ENCODE data around the gene GLYATL2.

GLYATL2 gene

DNA sequence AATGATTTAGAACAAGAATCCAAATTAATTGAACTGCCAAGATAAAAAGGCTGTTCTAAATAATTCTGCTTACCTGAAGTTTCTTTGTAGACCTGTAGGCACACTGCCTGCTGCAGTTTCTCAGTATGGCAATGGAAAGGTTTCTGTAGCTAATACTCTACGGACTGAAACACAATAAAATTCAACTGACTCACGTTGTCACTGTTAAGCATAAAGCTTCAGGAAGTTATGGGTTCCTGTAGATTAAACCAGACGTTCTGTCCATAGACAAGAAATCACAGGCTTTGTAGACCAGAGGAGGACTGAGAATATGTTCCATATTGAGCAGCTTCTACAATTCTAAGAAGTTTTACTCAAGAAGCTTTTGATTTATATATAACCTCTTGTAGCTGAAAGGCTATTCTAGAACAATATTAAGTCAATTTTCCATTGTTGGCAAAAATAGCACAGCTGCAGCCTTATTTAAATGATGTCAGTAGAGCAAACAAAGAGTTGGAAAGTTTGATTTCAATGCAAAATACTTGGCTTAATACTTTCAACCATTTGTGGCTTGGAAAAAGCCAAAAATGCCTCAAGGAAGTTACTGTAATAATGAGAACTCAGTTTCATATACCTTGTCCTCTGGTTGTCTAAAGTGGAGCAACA is at the start of gene GLYATL2:
TSS of gene GLYATL2 (minus strand) at position 344 of the 645 bp plus-strand sequence. CDS start 5,092 bp downstream, outside the sequence.
- no peak for DNase-seq

DNA sequence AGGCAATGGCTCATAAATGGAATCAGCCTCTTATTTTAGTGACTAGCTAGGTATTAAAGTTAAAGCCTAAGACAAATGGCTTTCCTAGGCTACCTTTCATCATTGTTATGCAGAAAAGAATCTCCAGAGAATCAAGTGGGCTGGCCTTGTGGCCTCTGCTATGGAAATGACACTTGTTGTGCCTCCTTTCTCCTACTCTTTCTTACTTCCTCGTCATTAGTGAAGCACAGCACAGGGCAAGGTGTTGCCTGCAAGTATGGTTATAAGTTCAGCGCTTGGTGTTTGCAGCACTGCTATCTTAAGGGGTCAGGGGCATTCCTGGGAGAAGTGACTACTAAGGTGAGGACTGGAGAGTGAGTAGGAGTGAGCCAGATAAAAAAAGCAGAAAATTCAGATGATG is 49.4 kb upstream of the GLYATL2 start:
- no peak for DNase-seq

GRCh38 chr11:58888579-58888978 is 44.1 kb upstream of the GLYATL2 start:
- no peak for DNase-seq

GRCh38 chr11:58887452-58887851 is 42.9 kb upstream of the GLYATL2 start:
- DNase-seq = no peak

DNA sequence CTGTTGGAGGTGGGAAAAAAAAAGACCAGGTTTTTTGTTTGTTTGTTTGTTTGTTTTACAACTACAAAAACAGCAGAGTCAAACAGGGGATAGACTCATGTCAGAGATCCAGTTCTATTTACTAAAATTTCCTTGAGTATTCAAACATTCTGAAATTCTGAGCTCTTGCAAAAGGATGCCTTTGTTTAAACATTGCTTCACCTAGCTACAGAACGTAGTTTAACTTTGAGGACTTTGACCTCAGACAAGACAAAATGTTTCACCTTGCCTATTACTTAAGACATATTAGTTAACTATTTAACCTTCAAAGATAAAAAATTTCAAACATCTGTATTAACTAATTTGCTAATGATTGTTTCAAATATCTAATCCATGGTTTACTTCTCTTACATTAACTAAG is 36.1 kb upstream of the GLYATL2 start:
- no peak for DNase-seq

GRCh38 chr11:58880166-58880565 is 35.7 kb upstream of the GLYATL2 start:
- DNase-seq = no peak

DNA sequence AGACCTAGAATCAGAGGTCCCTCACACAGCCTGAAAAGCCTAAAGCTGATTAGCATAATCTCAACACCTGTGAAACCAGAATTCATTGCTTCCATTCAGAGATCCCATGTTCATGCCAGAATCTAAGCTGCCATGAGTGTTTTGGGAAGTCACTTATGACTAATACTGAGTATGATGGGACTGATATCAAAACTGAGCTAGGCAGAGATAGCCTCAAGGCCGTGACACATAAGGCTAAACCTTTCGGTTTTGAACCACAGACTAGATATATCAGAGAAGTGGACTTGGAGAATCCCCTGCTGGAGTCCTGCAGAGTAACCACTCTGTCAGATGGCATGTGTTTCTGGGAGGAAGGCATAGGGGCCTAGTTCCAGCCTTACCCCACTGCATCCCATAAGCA is 23.1 kb upstream of the GLYATL2 start:
- DNase-seq = no peak

DNA sequence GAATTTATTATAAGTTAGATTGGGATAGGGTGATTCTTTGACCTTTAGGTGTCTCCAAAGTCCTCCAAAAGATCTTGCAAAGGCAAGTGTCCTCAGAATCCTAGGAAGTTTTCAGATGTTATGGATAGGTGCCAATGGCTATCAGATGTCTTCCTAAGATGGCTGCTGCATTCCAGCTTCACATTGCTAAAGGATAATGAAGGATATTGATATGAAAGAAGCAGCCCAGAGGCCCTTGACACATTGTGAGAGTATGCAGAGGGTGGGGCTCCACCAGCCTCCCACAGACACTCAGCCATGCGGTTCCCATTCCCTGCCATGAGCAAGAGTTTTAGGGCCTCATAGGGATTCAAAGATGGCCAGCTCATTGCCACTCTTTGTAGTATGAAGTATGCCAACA is 22.3 kb upstream of the GLYATL2 start:
- DNase-seq = no peak

DNA sequence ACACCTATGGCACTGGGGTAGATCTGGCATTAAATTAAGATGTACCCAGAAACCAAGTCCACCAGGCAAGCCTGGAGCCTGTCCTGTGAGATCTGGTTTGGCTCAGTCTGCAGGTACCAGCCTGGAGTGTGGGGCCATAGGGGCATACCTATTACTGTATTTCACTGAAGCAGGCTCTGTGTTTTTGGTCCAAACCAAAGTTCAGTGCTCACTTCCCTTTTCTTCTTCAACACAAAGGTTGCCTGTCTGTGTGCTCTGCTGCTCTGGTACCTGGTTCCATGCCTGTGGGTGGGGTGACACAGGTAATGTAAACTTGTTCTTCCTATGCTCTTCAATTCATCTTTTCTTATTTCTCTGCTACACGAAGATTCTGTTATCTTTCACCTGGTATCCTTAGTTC is 19.8 kb upstream of the GLYATL2 start:
- no peak for DNase-seq

DNA sequence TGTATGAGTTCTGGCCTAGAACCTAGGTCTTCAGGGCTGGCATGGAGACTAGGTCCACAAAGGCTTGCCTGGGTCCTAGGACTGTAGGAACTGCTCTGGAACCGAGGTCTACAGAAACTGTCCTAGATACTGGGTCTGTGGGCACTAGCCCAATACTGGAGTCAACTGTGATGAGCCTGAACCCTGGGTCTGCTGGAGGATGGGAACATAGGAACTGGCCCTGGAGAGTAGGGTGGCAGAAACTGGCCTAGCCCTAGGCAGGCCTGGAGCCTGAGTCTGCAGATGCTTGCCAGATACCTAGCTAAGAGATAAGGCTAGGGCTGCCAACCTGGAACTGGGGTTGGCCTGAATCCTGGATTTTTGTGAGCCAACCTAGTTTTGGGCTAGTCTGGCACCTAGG is 19.2 kb upstream of the GLYATL2 start:
- DNase-seq = no peak

DNA sequence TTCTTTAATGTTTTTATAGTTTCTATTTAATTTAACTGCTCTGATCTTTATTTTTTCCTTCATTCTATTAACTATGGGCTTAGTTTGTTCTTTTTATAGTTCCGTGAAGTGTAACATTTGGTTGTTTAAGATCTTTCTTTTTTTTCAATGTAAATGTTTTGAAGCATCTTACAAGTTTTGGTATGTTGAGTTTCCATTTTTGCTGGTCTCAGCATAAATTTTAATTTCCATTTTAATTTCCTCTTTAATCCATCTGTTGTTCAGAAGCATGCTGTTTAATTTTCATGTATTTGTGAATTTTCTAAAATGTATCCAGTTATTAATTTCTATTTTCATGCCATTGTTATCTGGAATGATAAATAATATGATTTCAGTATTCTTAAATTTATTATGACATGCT is 17.0 kb upstream of the GLYATL2 start:
- no peak for DNase-seq

DNA sequence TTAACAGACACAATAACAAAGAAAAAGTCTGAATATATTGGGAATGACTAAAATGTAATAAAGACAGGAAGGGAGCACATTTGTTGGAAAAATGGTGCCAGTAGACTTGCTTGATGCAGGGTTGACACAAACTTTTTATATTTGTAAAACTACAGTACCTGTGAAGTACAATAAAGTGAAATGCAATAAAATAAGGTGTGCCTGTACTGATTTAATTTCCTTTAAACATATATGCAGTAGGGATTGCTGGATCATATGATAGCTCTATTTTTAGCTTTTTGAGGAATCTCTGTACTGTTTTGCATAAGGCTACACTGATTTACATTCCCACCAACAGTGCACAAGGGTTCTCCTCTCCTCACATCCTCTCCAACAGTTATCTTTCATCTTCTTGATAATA is 12.3 kb upstream of the GLYATL2 start:
- DNase-seq = no peak

DNA sequence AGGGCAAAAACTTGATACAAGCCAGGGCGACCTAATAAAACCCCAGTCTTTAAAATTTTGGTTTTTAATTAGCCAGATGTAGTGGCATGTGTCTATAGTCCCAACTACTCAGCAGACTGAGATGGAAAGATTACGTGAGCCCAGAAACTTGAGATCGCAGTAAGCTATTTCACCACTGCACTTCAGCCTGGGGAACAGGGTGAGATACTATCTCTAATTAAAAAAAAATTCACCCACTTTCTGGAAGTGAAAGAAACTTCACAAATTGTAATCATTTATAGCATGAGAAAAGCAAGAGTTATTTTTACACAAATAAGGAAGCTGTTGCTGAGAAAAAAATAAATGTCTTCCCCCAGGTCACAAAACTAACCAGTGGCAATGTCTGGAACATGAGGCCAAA is 882 bp upstream of the GLYATL2 start:
- no peak for DNase-seq

DNA sequence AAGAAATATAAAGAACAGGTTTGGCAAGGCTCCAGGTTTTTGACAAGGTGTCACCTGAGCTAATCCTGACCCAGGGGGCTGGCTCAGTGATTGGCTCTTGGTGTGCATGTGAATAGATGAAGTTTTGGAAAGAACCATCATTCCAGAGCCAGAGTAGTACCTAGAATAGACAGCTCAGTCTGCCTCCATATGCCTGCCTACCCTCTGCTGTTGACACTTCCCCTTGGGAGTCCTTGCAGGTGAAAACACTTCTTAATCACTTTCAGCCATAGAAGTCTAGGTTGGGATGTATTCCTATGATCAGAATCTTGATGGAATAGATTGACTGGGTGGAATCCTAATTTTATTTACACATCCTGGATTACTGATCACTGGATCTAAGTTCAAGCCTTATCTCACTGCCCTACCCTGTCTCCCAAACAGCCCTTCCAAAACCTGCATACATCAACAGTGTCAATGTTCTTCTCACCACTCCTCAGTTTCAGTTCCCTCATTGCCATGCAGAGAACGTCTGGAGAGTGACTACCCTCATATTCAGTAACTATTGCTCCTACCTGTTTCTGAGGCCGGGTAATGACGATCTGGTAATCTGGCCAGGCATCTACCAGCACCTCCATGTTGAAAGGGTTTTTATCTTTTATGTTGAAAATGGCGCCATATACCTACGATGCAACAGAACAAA is 6.7 kb downstream of the GLYATL2 start:
- no peak for DNase-seq

DNA sequence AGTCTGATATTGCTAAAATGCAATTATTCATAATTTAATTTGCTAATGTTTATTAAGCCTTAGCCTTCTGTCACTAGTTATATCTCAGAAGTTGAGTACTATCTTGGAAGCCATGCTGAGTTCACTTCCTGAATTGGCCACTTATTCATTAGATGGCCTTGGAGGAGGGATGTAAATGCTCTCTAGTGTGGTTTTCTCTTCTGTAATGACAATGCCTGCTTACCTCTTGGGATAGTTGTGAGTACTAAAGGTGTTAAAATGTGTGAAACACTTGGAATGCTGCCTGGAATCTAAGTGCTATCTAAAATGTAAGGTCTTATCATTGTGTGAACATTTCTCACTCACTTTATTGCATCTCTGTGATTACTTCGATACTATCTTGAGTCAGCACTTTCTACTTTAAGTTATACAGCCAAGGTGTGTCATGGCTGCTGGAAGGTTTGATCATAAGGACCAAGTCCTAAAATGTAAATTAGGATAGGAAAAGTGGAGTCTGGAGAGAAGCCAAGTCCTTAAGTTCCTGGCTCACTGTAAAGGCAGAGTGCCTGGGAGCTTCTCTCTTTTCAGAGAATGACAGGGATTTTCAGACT is 12.4 kb downstream of the GLYATL2 start:
- no peak for DNase-seq

GRCh38 chr11:58830673-58831301 is 13.7 kb downstream of the GLYATL2 start:
- DNase-seq = no peak

DNA sequence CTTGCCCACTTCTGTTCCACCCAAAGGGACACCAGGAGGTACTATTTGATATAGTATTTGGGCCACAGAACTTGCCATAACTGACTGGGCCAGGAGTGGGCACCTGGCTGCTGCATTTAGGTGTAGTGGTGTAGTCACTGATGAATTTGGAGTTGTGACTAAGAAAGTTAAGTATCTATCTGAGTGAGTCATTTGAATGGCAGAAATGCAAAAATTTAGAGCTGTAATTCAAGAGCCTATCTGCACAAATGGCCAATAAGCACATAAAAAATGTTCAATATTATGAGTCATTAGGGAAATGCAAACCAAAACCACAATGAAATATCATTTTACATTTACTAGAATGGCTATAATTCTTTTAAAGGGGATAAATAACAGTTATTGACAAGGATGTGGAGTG is 14.7 kb downstream of the GLYATL2 start:
- DNase-seq = no peak

DNA sequence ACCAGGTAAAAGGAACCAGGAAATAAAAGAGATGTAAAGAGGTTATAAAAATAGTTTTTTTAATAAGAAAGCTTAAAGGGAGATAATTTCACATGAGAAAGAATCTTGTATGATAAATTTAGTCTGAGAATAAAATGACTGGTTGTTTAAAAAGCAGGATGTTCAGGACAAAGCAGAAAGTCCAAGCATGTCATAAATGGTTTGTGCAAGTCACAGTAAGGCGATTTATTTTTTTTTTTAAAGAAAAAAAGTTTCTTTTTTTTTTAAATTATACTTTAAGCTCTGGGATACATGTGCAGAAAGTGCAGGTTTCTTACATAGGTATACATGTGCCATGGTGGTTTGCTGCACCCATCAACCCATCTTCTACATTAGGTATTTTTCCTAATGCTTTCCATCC is 30.8 kb downstream of the GLYATL2 start:
- no peak for DNase-seq

GRCh38 chr11:58811499-58811898 is 33.0 kb downstream of the GLYATL2 start:
- no peak for DNase-seq

GRCh38 chr11:58807343-58807742 is 37.2 kb downstream of the GLYATL2 start:
- no peak for DNase-seq

GRCh38 chr11:58805065-58805464 is 39.4 kb downstream of the GLYATL2 start:
- DNase-seq = no peak

- DNase-seq = no peak
Observed at GRCh38 chr11:58801974-58802545, 42.4 kb downstream of the GLYATL2 start.

DNA sequence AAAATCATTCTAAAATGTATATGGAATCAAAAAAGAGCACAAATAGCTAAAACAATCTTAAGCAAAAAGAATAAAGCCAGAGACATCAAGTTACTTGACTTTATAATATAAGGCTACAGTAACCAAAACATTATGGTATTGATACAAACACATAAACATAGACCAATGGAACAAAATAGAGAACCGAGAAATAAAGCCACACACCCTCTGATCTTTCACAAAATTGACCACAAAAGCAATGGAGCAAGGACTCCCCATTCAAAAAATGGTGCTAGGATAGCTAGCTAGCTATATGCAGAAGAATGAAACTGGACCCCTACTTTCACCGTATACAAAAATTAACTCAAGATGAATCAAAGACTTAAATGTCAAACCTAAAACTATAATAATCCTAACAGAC is 43.2 kb downstream of the GLYATL2 start:
- DNase-seq = no peak

- DNase-seq = no peak
Observed at GRCh38 chr11:58796333-58796732, 48.2 kb downstream of the GLYATL2 start.
